Common myeloid progenitor, CD34-positive (primary cell): ENCODE measurements around the gene MFSD2A.

Experiments used
- CTCF ChIA-PET: fragments of 350-600 bp; sonication (Branson Sonifier 250); formaldehyde crosslinking; loops from one replicate; lab custom pipeline; 2021; ENCODE audit warnings: antibody characterized with exemption; lab: Charles Lee
- POLR2A ChIA-PET: fragments of 350-600 bp; sonication (Branson Sonifier 250); formaldehyde crosslinking; loops from one replicate; lab custom pipeline; 2021; ENCODE audit warnings: antibody characterized with exemption; lab: Charles Lee
- DNase-seq, 3 donors: peaks; one replicate each; pipeline versions ENCODE4 v3.0.0 to v3.0.0-alpha.2; 2013
- H3K27ac ChIP-seq, 2 experiments: 1 replicate in 1 of 2; 2 replicates in 1 of 2; pipeline ENCODE4 v1.7.0; 2013; ENCODE audit warnings: inconsistent platforms in 2 of 2, low read length in 2 of 2, mild to moderate bottlenecking in 2 of 2, low read depth in 1 of 2, moderate library complexity in 1 of 2; ENCODE audit not compliant: severe bottlenecking in 2 of 2, insufficient read depth in 1 of 2, poor library complexity in 1 of 2
- H3K27me3 ChIP-seq, 5 experiments: replicated peaks in 2 of 5; 1 replicate in 3 of 5; 2 replicates in 2 of 5; pipeline versions ENCODE4 v1.6.1 to v1.7.0; 2013; ENCODE audit warnings: low read length in 4 of 5, mild to moderate bottlenecking in 2 of 5, moderate library complexity in 2 of 5, inconsistent platforms in 1 of 5; ENCODE audit not compliant: insufficient read depth in 5 of 5, control insufficient read depth in 4 of 5
- H3K36me3 ChIP-seq, 4 experiments: 1 replicate in 2 of 4; 2 replicates in 2 of 4; pipeline versions ENCODE4 v1.6.1 to v1.7.0; 2013; ENCODE audit warnings: low read length in 3 of 4, control low read depth in 1 of 4, mild to moderate bottlenecking in 1 of 4; ENCODE audit not compliant: control insufficient read depth in 4 of 4, insufficient read depth in 4 of 4
- H3K4me1 ChIP-seq, 4 experiments: 1 replicate in 3 of 4; 2 replicates in 1 of 4; pipeline versions ENCODE4 v1.6.1 to v1.7.1; 2013; ENCODE audit warnings: low read length in 3 of 4, mild to moderate bottlenecking in 3 of 4, control low read depth in 1 of 4, inconsistent platforms in 1 of 4, moderate library complexity in 1 of 4; ENCODE audit not compliant: control insufficient read depth in 4 of 4, insufficient read depth in 4 of 4; ENCODE audit errors: control extremely low read depth in 1 of 4
- H3K4me3 ChIP-seq, 7 experiments: 1 replicate in 4 of 7; 2 replicates in 3 of 7; pipeline versions ENCODE4 v1.5.1 to v1.7.0; 2013; ENCODE audit warnings: mild to moderate bottlenecking in 7 of 7, low read length in 6 of 7, moderate library complexity in 6 of 7, inconsistent platforms in 2 of 7, low read depth in 2 of 7, control low read depth in 1 of 7; ENCODE audit not compliant: insufficient read depth in 4 of 7, control insufficient read depth in 1 of 7; ENCODE audit errors: extremely low read depth in 1 of 7
- H3K9me3 ChIP-seq, 5 experiments: 1 replicate in 4 of 5; 2 replicates in 1 of 5; pipeline versions ENCODE4 v1.6.1 to v1.7.1; 2013; ENCODE audit warnings: low read length in 4 of 5, mild to moderate bottlenecking in 2 of 5, inconsistent platforms in 1 of 5, low read depth in 1 of 5, moderate library complexity in 1 of 5; ENCODE audit not compliant: control insufficient read depth in 4 of 5, insufficient read depth in 2 of 5; ENCODE audit errors: control extremely low read depth in 1 of 5
- WGBS: methylation state at CpG from one replicate; pipeline ENCODE4 v1.1.5; 2013; ENCODE audit not compliant: insufficient coverage; 5-methylcytosine and 5-hydroxymethylcytosine counted together

MFSD2A gene

GRCh38 chr1:39984951-39985350 lies 30.0 kb downstream of the MFSD2A start:
- Histone ChIP-seq H3K4me1 (peaks cover 0 to 7% (median 6%) of the 10 kb centered on the region in 4 experiments), H3K27me3 (no peaks in the 10 kb centered on the region), H3K27ac (no peak overlapping the region), H3K9me3 (no peaks in the 10 kb centered on the region), H3K36me3 (no peaks in the 10 kb centered on the region), H3K4me3 (no peak overlapping the region)
- DNase-seq: no peak
- WGBS: 95% methylated on average over 7 of the region's 7 CpGs
- ChIA-PET POLR2A (no interaction called here), CTCF (interaction anchor here (0.7 to 1.5 kb wide), 4 partner anchors 11 to 46 kb away, joined by 3 read pairs; no protein-coding TSS in a partner anchor)

- CTCF ChIA-PET: interaction anchor here (1.0 to 1.4 kb wide), 2 partner anchors 20 to 41 kb away, joined by 3 to 4 read pairs; no protein-coding TSS in a partner anchor
These were observed 32.9 kb downstream of the MFSD2A start for GRCh38 chr1:39987869-39988268.

GRCh38 chr1:39988618-39989343 lies 33.8 kb downstream of the MFSD2A start:
- 93% methylated on average over 4 of the region's 6 CpGs for WGBS
- peaks cover 0 to 3% (median 1%) of the 10 kb centered on the region in 4 experiments for H3K4me1 ChIP-seq
- no peak for DNase-seq
- ChIA-PET CTCF (interaction anchor here (1.0 to 1.4 kb wide), 2 partner anchors 17 to 21 kb away, joined by 3 to 4 read pairs; no protein-coding TSS in a partner anchor), POLR2A (no interaction called here)
- H3K27me3 ChIP-seq: no peaks in the 10 kb centered on the region
- no peak overlapping the region for H3K4me3 ChIP-seq
- no peaks in the 10 kb centered on the region for H3K9me3 ChIP-seq
- no peaks in the 10 kb centered on the region for H3K36me3 ChIP-seq
- H3K27ac ChIP-seq: no peak overlapping the region

More at GRCh38 chr1:39987869-39988268, 32.9 kb downstream of the MFSD2A start:
- Histone ChIP-seq H3K4me1 (peaks cover 0 to 3% (median 1%) of the 10 kb centered on the region in 4 experiments), H3K4me3 (no peak overlapping the region), H3K27me3 (no peaks in the 10 kb centered on the region), H3K9me3 (no peaks in the 10 kb centered on the region), H3K36me3 (no peaks in the 10 kb centered on the region), H3K27ac (no peak overlapping the region)
- 0% methylated on average over 1 of the region's 3 CpGs for WGBS
- POLR2A ChIA-PET: interaction anchor here (0.5 kb wide), 1 partner anchor 44 kb away, joined by 3 read pairs; no protein-coding TSS in a partner anchor
- peak in 1 of 3 donors; percentile 17 for DNase-seq

GRCh38 chr1:39990428-39990827 lies 35.5 kb downstream of the MFSD2A start:
- no peaks in the 10 kb centered on the region for H3K36me3 ChIP-seq
- H3K9me3 ChIP-seq: no peaks in the 10 kb centered on the region
- ChIA-PET POLR2A (no interaction called here), CTCF (no interaction called here)
- H3K27ac ChIP-seq: no peak overlapping the region
- H3K4me1 ChIP-seq: peaks cover 0 to 6% (median 1%) of the 10 kb centered on the region in 4 experiments
- WGBS: 100% methylated on average over 2 of the region's 4 CpGs
- H3K27me3 ChIP-seq: no peaks in the 10 kb centered on the region
- no peak overlapping the region for H3K4me3 ChIP-seq
- no peak for DNase-seq

- Histone ChIP-seq H3K4me1 (peaks cover 3 to 16% (median 11%) of the 10 kb centered on the region in 4 experiments), H3K4me3 (no peak overlapping the region), H3K36me3 (no peaks in the 10 kb centered on the region), H3K27ac (no peak overlapping the region), H3K9me3 (no peaks in the 10 kb centered on the region), H3K27me3 (no peaks in the 10 kb centered on the region)
- WGBS: 100% methylated on average over 1 of the region's 2 CpGs
- peak in 2 of 3 donors; percentile 39 to 50 for DNase-seq
- POLR2A ChIA-PET: no interaction called here
- CTCF ChIA-PET: no interaction called here
These were observed 37.3 kb downstream of the MFSD2A start for GRCh38 chr1:39992234-39992633.

GRCh38 chr1:39992888-39993287 lies 37.9 kb downstream of the MFSD2A start:
- DNase-seq: no peak
- Histone ChIP-seq H3K9me3 (no peaks in the 10 kb centered on the region), H3K4me1 (peaks cover 3 to 15% (median 9%) of the 10 kb centered on the region in 4 experiments), H3K27ac (no peak overlapping the region), H3K4me3 (no peak overlapping the region), H3K27me3 (no peaks in the 10 kb centered on the region), H3K36me3 (no peaks in the 10 kb centered on the region)
- WGBS: 96% methylated on average over 4 of the region's 5 CpGs
- ChIA-PET POLR2A (no interaction called here), CTCF (no interaction called here)

- DNase-seq: peak in 2 of 3 donors; percentile 41 to 55
- 88% methylated on average over 1 of the region's 1 CpG for WGBS
- Histone ChIP-seq H3K9me3 (no peaks in the 10 kb centered on the region), H3K36me3 (no peaks in the 10 kb centered on the region), H3K27ac (no peak overlapping the region), H3K27me3 (no peaks in the 10 kb centered on the region), H3K4me1 (peaks cover 3 to 15% (median 8%) of the 10 kb centered on the region in 4 experiments), H3K4me3 (peak overlapping the region in 1 of 7 experiments; percentile 19)
- CTCF ChIA-PET: interaction anchor here (0.9 kb wide), 1 partner anchor 15 kb away, joined by 4 read pairs; no protein-coding TSS in a partner anchor
- POLR2A ChIA-PET: no interaction called here
These were observed 41.0 kb downstream of the MFSD2A start for GRCh38 chr1:39995973-39996393.
